Measurements from ENCODE around the gene WDR86. TPM values are rescaled to one million over a fixed set of nuclear protein-coding genes. Genes with fewer than 3 reads are reported as not detected.

The WDR86 gene
- total and polyA plus RNA-seq, 2 of the 8 experiments (the other 6 are each of a cell fraction or from before 2014, with no cell fraction given): 12.7 to 15.8 TPM

DNA sequence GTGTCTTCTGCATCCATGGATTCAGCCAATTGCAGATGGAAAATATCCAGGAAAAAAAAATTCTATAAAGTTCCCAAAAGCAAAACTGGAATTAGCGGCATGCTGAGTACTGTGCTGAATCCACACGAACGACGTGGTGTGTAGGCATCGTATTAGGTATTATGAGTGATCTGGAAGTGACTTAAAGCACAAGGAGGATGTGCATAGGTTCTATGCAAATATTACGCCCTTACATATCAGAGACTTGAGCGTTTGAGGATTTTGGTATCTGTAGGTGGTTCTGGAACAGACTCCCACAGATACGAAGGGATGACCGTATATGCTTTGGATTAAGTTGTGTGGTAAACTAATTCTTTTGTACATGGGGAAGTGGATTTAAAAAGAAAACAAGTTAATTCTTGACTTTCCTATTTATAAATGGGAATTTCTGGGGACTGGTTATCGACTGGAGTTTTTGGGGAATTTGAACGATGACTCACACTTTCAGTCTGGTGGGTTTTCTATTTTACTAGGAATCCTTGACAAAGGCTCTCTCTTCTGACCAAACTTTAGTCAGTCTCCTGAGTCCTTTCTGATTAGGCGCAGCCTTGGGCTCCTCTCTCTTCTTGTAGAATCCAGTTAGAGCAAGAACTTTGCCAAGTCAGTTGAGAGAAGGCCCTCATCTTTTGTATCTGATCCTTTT is 73.7 kb downstream of the WDR86 start:
- Histone ChIP-seq H3K27me3 (replicated peaks in 1 of 4; ENCODE audit: control insufficient read depth in 3 of 4, extremely low read depth in 1 of 4, insufficient read depth in 3 of 4, low read length in 3 of 4) (no peaks in the 10 kb centered on the region), H2BK5ac (ENCODE audit: low read depth, low read length) (no peak overlapping the region), H3K4ac (replicated peaks; ENCODE audit: insufficient read length, low read depth, low read length) (no peak overlapping the region), H3K56ac (replicated peaks; ENCODE audit: insufficient read length, low read depth, low read length) (no peak overlapping the region), H3K79me2 (ENCODE audit: control insufficient read depth in 1 of 2, insufficient read depth in 2 of 2, low read length in 2 of 2) (no peaks in the 10 kb centered on the region), H3K4me2 (ENCODE audit: insufficient read depth in 1 of 2, low read depth in 2 of 2, low read length in 2 of 2) (no peak overlapping the region), H3K4me1 (replicated peaks in 1 of 4; ENCODE audit: control insufficient read depth in 3 of 4, insufficient read depth in 4 of 4, low read length in 3 of 4) (peaks cover 0 to 4% (median 0%) of the 10 kb centered on the region in 4 experiments; a peak in 3 of 7 replicates), H3K23ac (ENCODE audit: insufficient read length) (no peak overlapping the region), H2BK20ac (ENCODE audit: low read length) (no peak overlapping the region), H2AFZ (ENCODE audit: low read length) (no peak overlapping the region), H3K9ac (replicated peaks in 1 of 4; ENCODE audit: extremely low read depth in 1 of 4, low read depth in 3 of 4, low read length in 3 of 4) (no peak overlapping the region), H4K5ac (ENCODE audit: insufficient read length, low read depth, low read length) (no peak overlapping the region), H2BK120ac (replicated peaks; ENCODE audit: low read depth, low read length) (no peak overlapping the region), H3K18ac (ENCODE audit: extremely low read depth, low read length) (no peak overlapping the region), H3K36me3 (ENCODE audit: control insufficient read depth in 2 of 4, insufficient read depth in 4 of 4, low read length in 3 of 4) (no peaks in the 10 kb centered on the region), H2BK15ac (ENCODE audit: low read length) (no peak overlapping the region), H3K79me1 (ENCODE audit: low read depth, low read length) (no peaks in the 10 kb centered on the region), H3K27ac (ENCODE audit: low read depth, low read length) (no peak overlapping the region), H4K91ac (replicated peaks; ENCODE audit: insufficient read length, low read length) (no peak overlapping the region), H3K23me2 (ENCODE audit: low read depth, low read length) (peaks cover 2% of the 10 kb centered on the region), H3K9me3 (ENCODE audit: insufficient read depth in 2 of 2, low read depth in 1 of 2, low read length in 1 of 2) (no peaks in the 10 kb centered on the region), H4K8ac (ENCODE audit: extremely low read depth, insufficient read depth, low read length) (no peak overlapping the region), H3K14ac (ENCODE audit: insufficient read length) (no peak overlapping the region), H2BK12ac (ENCODE audit: low read depth, low read length) (no peak overlapping the region), H3K4me3 (ENCODE audit: extremely low read depth in 1 of 4, insufficient read depth in 2 of 4, low read depth in 3 of 4, low read length in 4 of 4) (no peak overlapping the region), H2AK5ac (ENCODE audit: low read depth, low read length) (no peak overlapping the region), H4K20me1 (replicated peaks in 1 of 2; ENCODE audit: control insufficient read depth in 1 of 2, insufficient read depth in 2 of 2, low read length in 2 of 2) (no peaks in the 10 kb centered on the region)
- FAIRE-seq (no peak), DNase-seq (ENCODE audit: low read depth in 1 of 2, low spot score in 2 of 2) (no peak)
- WGBS, 2 experiments (ENCODE audit: extremely low coverage in 1 of 2, insufficient coverage in 1 of 2, insufficient read length in 1 of 2, insufficient replicate concordance in 2 of 2, low coverage in 1 of 2, low lambda C conversion rate in 2 of 2, missing lambda C conversion rate in 1 of 2): 91% methylated on average over 12 of the region's 12 CpGs; no CpG with 5 or more reads in 1 of the 2 experiments
- TF ChIP-seq SP2 (IDR thresholded peaks at IDR 0.05; ENCODE audit: low read length) (no peak), TAF1 (IDR thresholded peaks at IDR 0.05; ENCODE audit: low read depth, low read length) (no peak), EP300 (IDR thresholded peaks at IDR 0.05; ENCODE audit: borderline replicate concordance in 1 of 2, low read depth in 2 of 2, low read length in 2 of 2) (no peak), CBX5 (IDR thresholded peaks at IDR 0.05; ENCODE audit: low read depth, low read length) (no peak), BACH1 (IDR thresholded peaks at IDR 0.05; ENCODE audit: low read length) (no peak), BRCA1 (IDR thresholded peaks at IDR 0.05; ENCODE audit: low read depth, low read length) (no peak), SUZ12 (IDR thresholded peaks at IDR 0.05; ENCODE audit: low read length) (no peak), GTF2F1 (IDR thresholded peaks at IDR 0.05; ENCODE audit: borderline replicate concordance, low read depth, low read length) (no peak), SP4 (IDR thresholded peaks at IDR 0.05; ENCODE audit: low read length) (no peak), TCF12 (IDR thresholded peaks at IDR 0.05; ENCODE audit: low read depth, low read length) (no peak)
- TF ChIP-seq, protein P1, sequence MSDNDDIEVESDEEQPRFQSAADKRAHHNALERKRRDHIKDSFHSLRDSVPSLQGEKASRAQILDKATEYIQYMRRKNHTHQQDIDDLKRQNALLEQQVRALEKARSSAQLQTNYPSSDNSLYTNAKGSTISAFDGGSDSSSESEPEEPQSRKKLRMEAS (IDR thresholded peaks at IDR 0.05): no peak
- ChIA-PET CTCF (ENCODE audit: partially characterized antibody) (interaction anchor here (0.8 to 0.9 kb wide), 2 partner anchors 16 to 21 kb away, joined by 3 read pairs; no protein-coding TSS in a partner anchor), POLR2A (ENCODE audit: partially characterized antibody) (no interaction called here)
